Measurements from ENCODE around the gene DDIAS. TPM values are rescaled to one million over a fixed set of nuclear protein-coding genes. Genes with fewer than 3 reads are reported as not detected.

DDIAS gene
- polyA plus RNA-seq, 4 donors, result 5.9 to 6.6 (median 6.5) TPM

GRCh38 chr11:82883853-82884252, 17.7 kb upstream of the DDIAS start:
- no peak for DNase-seq (ENCODE audit: low read depth in 4 of 4, low spot score in 2 of 4)

GRCh38 chr11:82889133-82890001, 12.2 kb upstream of the DDIAS start:
- no peak for DNase-seq (ENCODE audit: low read depth in 4 of 4, low spot score in 2 of 4)

- no peak for DNase-seq (ENCODE audit: low read depth in 4 of 4, low spot score in 2 of 4)
These were observed 11.6 kb upstream of the DDIAS start for GRCh38 chr11:82890002-82890341.

- DNase-seq (ENCODE audit: low read depth in 4 of 4, low spot score in 2 of 4), result no peak
These were observed 10.6 kb upstream of the DDIAS start for GRCh38 chr11:82890936-82891335.

DNA sequence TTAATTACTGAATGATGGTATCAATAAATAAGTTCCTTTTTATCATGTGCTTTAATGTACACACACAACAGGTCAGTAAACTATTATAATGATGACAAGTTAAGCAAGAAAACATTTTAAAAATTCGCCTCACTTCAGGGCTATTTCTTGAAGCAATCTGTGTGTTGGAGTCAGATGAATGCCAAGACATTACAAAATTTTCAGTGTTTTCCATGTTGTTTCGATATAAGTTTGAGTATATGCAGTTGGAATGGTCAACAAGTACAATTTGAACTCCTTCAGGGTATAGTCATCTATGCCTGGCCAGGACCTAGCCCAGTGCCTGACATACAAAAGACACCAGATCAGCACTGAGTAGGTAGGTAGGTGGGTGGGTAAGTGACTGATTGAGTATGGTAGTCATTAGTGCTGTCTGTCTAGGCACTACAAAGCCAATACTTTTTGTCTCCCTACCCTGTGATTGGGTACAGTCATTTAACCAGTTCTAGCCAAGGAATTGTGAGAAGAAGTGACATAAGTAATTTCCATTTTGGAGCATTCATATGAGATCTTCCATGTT, 8.8 kb upstream of the DDIAS start:
- no peak for DNase-seq (ENCODE audit: low read depth in 4 of 4, low spot score in 2 of 4)

- DNase-seq (ENCODE audit: low read depth in 4 of 4, low spot score in 2 of 4), result no peak
These were observed 6.0 kb upstream of the DDIAS start for GRCh38 chr11:82895437-82896091.

- DNase-seq (ENCODE audit: low read depth in 4 of 4, low spot score in 2 of 4), result no peak
These were observed 5.4 kb upstream of the DDIAS start for GRCh38 chr11:82896183-82896582.

GRCh38 chr11:82898241-82898640, 3.3 kb upstream of the DDIAS start:
- DNase-seq (ENCODE audit: low read depth in 4 of 4, low spot score in 2 of 4), result no peak

DNA sequence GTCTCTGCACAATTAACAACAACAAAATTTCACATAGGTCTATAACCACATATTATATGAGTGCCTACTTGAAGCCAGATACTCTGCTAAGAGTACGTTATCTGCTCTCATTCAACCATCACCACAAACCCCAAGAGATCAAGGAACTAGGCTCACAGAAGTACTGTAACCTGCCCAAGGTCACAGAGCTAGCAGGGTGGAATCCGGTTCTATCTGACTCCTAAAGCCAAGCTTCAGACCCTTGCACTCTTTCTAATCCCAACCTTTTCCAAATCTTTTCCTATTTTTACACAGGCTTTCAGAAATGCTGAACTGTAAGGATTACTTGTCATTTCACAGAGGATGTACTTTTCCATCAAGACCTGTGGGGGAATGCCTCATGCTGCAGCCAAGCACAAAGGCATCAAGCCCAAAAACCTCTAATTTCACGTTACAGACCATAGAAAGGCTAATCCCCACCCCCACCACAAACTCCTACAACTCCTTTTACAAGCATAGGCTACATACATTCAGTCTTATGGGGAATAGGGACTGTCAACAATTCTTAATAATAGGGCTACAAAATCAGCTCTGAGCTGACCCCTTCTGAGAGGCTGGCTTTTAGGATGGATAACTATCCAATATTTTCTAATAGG, 2.2 kb upstream of the DDIAS start:
- no peak for DNase-seq (ENCODE audit: low read depth in 4 of 4, low spot score in 2 of 4)

DNA sequence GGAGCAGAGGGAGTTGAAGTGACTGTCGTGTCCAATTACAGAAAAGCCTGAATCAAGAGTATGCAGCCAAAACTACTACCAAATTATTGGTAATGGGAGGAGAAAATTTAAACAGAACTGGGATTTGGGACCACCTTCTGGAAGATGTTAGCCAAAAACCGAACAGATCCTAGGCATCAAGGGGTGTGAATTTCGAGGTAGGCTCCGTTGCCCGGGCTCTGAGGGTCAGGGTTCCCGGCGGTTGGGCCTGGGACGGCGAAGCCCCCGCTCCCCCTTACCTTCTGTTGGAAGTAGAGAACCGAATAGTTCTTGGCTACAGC, 1.6 kb upstream of the DDIAS start:
- DNase-seq (ENCODE audit: low read depth in 4 of 4, low spot score in 2 of 4), result peak in 1 of 4 donors; percentile 42

DNA sequence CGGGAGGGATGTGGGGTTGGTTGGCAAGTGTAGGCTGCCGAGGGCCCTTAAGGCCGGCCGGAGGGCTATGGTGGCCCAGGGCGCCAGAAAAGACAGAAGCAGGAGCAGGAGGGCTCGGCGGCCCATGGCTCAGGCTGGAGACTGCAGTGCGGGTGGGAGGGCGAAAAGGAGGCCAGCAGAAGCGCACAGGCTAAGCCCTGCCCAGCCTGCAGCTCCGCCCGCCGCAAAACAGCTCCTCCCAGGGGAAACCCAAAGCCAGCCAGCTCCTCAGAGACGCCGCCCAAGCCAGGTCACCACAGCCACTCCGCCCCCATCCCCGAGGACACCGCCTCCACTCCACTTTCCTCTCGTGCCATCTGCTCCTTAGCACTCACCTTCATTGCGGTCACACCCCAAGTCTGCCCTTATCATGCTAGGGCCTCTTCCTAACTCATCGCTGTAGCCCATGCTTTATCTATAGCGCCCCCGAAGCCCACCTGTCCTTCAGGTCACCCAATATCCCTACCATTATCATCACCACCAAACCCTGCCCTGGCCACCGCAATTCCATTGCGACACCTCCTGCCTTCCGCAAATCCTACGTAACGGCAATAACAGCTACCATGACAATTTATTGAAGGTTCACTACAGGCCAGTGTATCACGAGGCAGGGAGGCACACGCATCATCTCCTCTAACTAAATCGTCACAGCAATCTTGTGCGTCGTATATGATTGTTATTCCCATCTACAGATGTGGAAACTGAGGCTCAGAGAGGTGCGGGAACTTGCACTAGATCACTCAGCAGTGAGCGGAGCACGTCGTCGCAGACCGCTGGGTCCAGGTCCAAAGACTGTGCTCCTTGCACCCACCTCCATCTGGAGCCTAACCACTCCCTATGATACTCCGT, 1.0 kb upstream of the DDIAS start, which contains the start of gene PRCP:
Gene PRCP, minus strand, starts transcription at position 154 of the 888 bp plus-strand sequence. Its CDS starts 28 bp downstream, at position 126.
- peak; percentile 60 to 84 (median 72) for DNase-seq (ENCODE audit: low read depth in 4 of 4, low spot score in 2 of 4)

GRCh38 chr11:82901922-82902485, 468 bp downstream of the DDIAS start:
- no peak for DNase-seq (ENCODE audit: low read depth in 4 of 4, low spot score in 2 of 4)

DNA sequence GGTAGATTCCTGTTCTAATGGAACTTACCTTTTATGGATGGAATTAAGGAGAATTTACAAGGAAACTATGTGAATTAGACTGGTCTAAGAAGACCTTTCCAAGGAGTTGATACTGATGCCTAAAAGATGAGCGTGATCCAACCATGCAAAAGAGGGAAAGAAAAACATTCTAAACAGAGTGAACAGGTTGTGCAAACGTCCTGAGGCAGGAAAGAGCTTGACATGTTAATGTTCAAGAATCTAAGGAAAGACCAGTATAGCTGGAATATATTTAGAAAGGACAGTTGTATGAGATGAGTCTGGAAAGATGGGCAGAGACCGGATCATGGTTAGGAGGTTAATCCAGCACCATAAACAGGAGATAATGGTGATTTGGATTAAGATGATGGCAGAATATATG, 1.3 kb downstream of the DDIAS start:
- DNase-seq (ENCODE audit: low read depth in 4 of 4, low spot score in 2 of 4), result no peak

GRCh38 chr11:82903843-82904586, 2.5 kb downstream of the DDIAS start:
- no peak for DNase-seq (ENCODE audit: low read depth in 4 of 4, low spot score in 2 of 4)

DNA sequence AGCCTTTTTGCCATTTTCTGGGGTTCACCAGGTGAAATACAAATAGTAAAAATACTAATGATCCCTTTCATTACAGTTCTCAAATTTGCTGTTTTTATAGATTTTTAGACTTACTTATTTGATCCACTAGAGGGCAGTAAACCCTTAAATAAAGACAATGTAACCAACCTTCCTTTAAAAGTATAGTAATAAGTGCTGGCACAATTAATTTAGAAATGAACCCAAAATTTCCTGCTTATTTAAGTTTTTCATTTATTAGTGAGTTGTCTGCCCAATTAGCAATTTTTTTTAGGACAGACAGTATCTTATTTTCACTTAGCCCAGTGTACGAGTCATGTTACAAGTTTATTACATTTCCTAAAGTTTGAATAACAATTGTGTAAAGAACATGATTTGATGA, 4.7 kb downstream of the DDIAS start:
- DNase-seq (ENCODE audit: low read depth in 4 of 4, low spot score in 2 of 4), result no peak

DNA sequence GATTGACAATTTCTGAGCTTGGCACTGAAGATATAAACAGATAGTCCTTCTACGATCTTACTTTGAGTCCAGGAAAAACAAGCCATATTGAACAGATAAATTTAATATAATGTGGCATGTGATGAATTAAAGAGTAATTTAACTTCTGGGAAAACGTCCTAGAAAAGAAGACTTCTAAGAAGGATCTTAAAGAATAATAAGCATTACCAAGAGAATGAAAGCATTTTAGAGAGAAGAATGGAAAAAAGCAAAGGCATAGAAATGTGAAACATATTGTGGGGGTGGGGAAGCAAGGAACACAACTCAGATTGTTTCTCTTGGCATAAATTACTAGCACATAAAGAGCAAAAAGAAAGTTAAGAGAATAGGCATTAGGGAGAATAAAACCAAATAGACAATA, 5.4 kb downstream of the DDIAS start:
- no peak for DNase-seq (ENCODE audit: low read depth in 4 of 4, low spot score in 2 of 4)

DNA sequence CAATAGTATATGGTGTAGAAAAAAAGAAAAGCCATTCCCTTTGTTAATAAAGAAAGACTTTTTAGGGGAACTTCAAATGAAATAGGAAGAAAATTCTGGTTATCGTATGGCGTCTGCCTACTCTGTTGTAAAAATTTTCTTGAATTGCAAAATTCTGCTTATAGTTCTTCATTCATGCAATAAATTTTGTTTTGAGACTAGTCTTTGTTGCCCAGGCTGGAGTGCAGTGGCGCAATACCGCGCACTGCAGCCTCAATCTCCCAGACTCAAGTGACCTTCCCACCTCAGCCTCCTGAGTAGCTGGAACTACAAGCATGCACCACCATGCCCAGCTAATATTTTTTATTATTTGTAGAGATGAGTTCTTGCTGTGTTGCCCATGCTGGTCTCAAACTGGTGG, 5.8 kb downstream of the DDIAS start:
- DNase-seq (ENCODE audit: low read depth in 4 of 4, low spot score in 2 of 4), result no peak

- no peak for DNase-seq (ENCODE audit: low read depth in 4 of 4, low spot score in 2 of 4)
These were observed 6.8 kb downstream of the DDIAS start for GRCh38 chr11:82908311-82908710.

- DNase-seq (ENCODE audit: low read depth in 4 of 4, low spot score in 2 of 4), result no peak
These were observed 7.6 kb downstream of the DDIAS start for GRCh38 chr11:82909015-82909640.
